NCI-H748 (cell line): ENCODE data around the gene CKAP5.
"Not testable (repeated sequence)": the region's sequence is repeated elsewhere in the genome, so short reads cannot be mapped to it uniquely, and the experiment has no call there.

Experiments
- DNase-seq: peaks from one replicate; lab custom pipeline; 2025; ENCODE audit not compliant: unreplicated experiment; lab: John Stamatoyannopoulos, UW

Gene CKAP5

DNA sequence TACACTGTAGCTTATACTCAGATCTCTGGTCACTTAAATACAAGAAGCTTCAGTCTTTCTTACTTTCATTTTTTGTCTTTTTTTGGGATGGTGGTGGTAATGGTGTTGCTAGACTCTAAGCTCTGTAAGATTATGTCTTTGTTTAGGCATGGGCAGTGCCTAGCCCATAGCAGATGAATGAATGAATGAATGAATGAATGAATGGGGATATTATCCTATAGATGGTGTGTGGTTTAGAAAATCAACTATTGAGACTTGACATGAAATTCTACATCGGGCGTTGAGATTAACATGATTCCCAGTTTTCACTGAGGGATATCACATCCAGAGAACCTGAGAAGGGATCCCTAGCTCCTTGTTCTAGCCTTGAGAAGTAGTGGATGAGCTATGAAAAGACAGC, 9.8 kb upstream of the CKAP5 start:
- no peak for DNase-seq

DNA sequence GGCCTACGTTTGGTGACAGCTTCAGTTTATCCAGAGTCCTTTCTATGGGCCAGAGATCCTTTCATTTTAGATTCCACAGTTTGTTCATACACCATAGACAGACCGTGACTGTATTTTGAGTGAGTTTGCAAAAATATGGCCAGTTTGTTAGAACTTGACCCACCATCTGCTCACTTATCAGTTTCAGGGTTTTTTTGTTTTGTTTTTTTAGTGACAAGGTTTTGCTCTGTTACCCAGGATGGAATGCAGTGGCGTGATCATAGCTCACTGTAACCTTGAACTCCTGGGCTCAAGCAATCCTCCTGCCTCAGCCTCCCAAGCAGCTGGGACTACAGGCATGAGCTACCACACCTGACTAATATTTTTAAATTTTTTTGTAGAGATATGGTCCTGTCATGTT, 9.1 kb upstream of the CKAP5 start:
- DNase-seq, result no peak

DNA sequence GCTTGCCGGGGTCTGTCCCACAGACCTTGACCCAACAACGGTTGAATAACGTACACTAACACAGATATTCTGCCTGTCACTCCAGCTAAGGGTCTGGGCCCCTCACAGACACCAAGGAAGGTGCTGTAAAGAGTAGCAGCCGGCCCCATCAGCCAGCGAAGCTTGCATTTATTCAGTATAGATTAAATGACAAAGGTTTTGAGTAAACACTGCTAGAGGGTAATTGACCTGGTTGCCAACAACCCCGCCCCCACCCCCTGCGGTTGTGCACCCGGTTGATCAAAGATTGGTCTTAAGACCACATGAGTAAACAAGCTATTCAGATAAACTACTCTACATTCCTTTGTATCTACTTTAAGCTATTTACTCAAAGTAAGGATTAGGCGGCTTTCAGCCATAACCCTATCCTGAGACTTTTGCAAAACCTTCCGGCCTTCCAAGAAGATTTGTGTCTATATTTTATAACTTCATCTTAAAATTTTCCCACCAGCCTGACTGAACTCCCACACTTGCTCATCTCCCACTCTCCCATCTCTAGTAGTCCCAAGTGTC, 4.8 kb upstream of the CKAP5 start:
- no peak for DNase-seq

DNA sequence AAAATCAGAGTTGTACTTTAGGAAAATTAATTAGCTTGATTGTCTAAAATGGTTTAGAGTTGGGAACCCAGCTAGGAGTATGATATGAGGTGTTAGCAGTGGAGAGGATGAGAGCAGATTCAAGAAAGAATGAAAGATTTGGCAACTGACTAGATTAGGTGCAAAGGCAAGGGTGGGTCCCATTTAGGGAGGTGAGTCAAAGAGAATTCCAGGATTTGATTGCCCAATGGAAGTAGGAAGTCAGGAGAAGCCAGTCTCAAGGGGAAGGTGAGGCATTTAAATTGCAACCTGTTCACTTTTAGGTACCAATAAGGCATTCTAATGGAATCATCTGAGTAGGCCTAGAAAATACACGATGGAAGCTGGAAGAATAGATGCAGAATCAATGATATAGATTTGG, 3.6 kb upstream of the CKAP5 start:
- DNase-seq, result no peak

DNA sequence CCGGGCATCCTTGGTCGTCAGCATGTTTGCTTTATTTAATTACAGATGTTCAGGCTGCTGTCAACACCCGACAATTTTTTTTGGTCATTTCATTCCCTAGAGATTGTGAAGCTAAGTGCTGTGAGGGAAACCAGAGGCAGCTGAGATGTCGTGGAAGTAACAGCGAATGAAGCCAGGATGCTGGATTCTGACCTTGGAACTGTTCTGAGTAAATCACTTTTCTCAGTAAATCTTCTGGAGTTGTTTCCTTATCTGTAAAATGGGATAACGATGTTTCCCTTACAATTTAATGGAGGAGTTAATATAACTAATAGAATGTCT, 390 bp upstream of the CKAP5 start:
- no peak for DNase-seq

DNA sequence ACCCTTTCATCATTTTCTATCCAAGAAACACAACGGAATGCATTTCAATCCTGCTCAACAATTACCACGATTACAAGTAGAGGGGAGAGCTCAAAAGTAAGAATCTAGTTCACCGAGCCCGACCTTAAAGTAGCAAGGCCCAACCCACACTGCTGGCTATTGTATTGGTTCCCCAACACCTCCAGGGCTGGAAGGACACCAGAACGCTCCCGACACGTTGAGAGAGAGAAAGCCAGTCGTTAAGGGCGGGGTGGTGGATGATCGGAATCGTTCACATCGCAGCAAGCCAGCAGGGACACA, 690 bp downstream of the CKAP5 start:
- DNase-seq, result no peak

DNA sequence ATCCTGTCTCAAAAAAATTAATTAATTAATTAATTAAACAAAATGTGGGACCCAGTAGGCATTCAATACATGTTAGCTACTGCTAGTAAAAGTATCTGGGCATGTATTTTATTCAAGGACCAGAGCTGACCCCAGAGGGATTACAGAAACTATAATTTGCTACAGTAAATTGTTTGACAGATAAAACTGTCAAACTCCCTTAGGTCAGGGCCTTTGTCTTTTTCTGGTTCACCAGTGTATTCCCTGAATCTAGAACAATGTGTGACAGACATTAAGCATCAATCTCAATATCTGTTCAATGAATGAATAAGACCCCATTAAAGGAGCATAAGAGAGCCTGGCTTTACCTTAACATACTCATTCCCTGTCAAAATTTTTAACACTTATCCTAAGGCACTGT, 6.0 kb downstream of the CKAP5 start:
- DNase-seq, result no peak

DNA sequence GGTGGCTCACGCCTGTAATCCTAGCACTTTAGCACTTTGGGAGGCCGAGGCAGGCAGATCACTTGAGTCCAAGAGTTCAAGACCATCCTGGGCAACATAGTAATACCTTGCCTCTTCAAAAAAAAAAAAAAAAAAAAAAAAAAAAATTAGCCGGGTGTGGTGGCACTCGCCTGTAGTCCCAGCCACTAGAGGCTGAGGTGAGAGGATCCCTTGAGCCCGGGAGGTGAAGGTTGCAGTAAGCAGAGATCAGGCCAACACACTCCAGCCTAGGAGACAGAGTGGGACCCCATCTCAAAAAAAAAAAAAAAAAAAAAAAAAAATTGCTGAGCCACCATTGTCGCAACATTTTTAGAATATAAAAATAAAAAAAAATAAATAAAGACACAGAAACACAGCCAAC, 7.6 kb downstream of the CKAP5 start:
- no peak for DNase-seq

DNA sequence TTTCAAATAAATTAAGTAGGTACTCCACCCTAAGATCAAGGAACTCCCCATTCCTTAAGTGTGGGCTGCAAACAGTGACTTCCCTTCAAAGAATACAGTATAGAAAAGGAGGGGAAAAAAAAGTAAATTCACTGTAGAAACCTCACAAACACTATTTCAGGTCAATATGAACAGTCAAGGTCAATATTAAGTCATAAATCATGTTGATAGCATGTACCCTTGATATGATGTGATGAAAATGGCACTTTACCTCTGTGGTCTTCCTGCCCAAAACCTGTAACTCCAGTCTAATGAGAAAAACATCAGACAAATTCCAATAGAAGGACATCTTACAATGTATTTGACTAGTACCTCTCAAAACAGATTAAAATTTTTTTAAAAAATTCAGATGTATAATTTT, 8.2 kb downstream of the CKAP5 start:
- no peak for DNase-seq

DNA sequence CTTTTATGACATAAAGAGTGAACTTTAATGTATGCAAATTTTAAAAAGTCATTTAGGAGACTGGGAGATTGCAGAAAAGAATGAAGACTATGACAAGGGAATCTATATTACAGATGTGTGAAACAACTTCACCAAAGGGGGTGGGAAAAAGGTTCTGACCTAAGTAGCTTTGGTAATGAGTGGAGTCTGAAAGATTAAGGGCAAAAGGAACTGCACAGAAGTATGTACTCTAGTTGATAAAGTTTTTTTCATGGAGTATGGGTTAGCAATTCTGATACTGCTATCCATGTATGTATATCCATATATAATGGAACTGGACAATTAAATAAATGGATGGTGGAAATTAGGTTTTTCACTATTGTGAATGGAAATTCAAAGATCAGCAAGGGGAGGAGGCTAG, 9.2 kb downstream of the CKAP5 start:
- DNase-seq, result no peak

DNA sequence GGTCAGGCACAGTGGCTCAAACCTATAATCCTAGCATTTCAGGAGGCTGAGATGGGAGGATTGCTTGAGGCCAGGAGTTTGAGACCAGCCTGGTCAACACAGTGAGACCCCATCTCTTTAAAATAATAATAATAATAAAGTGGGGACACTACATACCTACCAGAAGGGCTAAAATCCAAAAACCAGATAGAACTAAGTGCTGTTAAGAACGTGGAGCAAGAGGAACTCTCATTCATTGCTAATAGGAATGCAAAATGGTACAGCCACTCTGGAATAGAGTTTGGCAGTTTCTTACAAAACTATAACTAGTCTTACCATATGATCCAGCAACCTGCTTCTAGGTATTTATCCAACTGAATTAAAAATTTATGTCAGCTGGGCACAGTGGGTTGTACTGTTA, 9.6 kb downstream of the CKAP5 start:
- DNase-seq, result no peak

DNA sequence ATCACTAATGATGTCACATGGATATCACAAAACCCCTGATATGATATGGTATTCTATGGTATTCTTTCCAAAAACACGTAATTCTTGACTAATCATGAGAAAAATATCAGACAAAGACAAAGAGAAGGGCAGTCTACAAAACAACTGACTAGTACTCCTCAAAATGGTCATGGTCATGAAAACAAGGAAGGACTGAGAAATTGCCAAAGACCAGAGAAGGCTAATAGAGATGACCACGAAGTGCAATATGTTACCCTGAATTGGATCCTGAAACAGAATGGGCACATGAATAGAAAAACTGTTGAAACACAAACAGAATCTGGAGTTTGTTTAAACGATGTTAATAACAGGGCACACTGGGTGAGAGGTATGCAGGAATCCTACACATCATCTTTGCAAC, 10.2 kb downstream of the CKAP5 start:
- DNase-seq, result no peak

DNA sequence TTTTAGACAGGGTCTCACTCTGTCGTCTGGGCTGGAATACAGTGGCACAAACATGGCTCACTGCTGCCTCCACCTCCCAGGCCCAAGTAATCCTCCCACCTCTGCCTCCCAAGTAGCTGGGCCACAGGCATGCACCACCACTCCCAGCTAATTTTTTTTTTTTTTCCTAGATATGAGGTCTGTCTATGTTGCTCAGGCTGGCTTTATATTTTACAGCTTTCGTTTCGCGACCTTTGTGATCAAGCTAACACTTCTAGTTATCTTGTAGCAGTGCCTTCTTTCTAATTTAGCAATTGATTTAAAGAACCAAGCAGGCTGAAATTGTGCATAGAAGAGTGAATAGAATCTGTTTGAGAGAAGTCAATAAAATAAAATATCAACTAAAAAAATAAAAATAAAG, 11.3 kb downstream of the CKAP5 start:
- DNase-seq, result no peak

DNA sequence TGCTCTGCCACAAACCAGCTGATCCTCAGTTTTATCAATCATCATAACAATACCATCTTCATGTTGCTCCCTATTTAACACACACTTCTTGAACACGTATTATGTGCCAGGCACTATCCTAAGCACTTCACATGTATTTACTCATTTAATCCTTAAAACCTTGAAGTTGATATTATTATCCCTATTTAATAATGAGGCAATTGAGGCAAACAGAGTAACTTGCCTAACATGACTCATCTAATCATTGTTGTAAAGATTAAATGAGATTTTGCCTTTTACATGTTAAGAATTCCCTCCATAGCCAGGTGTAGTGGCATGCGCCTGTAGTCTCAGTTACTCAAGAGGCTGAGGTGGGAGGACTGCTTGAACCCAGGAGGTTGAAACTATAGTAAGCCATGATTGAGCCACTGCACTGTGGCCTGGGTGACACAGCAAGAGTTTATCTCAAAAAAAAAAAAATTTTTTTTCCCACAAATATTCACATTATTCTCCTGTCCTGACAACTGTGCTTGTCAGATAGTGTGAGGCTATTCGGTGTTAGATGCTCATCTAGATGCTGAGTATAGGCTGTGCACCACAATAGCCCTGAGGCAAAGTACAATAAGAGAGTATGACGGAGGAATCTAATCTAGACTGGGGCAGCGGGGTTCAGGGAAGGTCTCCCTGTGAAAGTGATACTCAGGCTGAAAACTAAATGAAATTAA, 13.4 kb downstream of the CKAP5 start:
- no peak for DNase-seq

DNA sequence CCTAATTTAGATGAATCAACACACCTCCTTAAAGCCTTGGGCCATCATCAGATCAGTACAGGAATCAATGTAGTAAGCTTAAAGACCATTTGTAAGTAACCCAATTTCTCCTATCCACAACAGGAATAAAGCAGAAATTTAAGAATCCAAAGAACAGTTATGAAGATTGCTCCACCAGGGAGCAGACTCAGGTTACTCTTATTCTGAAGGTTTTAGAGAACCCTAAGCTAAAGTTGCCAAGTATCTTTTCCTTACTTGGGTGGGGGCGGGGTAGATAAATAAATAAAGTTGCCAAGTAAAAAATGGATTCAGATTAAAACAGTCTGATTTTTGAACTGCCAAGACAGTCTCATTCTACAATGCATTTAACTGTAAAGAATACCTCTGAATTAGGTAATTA, 18.1 kb downstream of the CKAP5 start:
- no peak for DNase-seq

DNA sequence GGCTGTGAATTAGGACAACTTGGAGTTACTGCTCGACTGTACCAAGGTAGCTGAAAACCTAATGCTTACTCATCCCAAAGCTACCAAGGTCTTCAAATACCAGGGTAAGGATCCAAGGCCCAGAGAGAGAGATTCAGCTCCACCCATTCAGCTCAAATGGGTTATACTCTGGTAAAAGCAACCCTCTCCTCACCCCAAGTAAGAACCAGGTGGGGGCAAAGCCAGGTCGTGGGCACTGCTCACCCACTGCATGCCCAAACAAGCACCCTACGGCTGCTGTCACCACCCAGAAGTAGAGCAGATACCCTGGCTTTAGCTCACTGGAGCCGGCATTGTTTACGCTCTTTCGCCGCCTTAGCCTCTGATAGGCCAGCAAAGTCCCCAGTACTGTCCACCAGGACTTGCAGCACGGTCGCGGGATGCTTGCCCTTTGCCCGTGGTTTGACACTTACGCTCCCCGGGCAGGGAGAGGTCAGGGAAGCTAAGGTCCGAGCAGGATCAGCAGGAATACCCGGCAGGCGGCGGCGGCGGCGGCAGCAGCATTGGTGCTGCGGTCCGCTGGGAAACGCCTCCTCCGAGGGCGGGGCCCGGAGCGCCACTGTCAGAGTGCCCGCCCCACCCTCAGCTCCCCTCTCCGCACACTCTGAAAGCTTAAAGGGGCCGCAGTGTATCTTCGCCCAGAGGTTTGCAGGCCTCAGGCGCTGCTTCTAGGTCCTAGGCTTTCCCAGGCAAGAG, 19.6 kb downstream of the CKAP5 start:
- peak; percentile 79 for DNase-seq

DNA sequence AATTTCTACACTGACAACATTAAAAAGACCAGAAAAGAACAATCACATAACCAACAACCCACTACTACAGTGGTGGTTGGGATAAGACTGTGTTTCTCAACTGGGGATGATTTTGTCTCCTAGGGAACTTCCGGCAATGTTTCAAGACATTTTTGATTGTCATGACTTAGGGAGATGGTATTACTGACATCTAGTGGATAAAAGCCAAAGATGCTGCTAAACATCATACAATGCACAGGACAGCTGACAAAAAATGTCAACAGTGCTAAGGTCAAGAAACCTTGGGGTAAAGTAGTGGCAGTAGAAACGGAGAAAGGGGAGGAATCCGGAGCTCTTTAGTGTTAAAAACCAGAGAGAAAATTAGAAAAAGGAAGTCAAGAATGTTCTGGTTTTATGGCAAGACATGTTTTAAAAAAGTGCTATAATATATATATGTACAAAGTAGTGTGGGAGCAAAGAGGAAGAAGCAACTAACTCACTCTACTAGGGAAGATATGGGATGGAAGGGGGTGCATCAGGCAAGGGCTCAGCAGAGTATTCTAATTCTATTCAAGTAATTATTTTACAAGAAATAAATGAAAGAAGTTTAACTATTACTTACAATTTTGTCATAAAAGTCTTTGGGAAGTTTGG, 37.2 kb downstream of the CKAP5 start:
- DNase-seq, result peak; percentile 20

DNA sequence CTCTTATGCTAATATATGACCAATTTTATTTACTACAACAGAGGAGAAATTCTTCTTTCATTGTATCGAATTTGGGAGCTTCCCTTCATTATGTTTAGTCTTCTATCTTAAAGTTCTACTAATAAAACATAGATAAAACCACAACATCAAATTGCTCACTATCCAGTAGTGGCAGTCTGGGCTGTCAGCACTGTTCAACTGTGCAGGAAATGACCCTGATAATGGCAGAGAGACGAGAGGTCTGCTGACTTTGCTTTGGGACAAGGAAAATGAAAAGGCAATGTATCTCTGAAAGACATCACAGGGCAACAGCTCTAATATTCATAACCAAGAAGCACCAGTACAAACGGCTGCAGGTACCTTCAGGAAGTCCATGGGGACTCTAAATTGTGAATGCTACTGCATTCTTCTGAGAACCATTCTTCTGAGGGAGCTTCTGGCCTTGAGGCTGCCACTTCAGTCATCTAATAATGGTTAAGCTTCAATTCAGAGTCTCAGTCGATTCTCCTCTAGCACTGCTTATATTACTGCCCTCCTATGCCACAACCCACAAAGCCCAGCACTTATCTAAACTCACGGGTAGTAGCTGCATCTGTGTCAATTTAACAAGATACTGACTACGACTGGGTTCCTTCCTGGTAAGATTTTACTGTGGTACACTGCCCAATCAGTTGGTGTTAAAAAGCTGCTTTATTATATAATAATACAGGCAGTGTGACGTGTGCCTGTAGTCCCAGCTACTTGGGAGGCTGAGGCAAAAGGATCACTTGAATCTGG, 44.2 kb downstream of the CKAP5 start:
- DNase-seq, result no peak

DNA sequence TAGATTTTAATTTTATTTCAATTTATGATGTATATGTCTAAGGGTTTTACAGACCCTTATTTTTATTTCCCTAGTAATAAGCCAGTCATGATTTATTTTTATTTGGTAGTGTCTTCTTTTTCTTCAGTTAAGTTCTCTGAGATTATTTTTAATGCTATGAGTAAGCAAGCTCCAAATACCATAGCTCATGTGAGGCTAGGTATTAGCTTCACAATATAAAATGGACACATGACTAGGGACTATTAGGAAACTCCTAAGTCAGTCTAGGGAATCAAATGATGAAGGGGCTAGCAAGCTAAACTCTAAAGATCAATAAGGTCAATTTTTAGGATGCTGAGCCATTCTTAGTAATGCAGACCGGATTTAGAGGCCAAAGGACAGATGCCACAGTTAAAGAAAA, 45.9 kb downstream of the CKAP5 start:
- DNase-seq, result no peak

DNA sequence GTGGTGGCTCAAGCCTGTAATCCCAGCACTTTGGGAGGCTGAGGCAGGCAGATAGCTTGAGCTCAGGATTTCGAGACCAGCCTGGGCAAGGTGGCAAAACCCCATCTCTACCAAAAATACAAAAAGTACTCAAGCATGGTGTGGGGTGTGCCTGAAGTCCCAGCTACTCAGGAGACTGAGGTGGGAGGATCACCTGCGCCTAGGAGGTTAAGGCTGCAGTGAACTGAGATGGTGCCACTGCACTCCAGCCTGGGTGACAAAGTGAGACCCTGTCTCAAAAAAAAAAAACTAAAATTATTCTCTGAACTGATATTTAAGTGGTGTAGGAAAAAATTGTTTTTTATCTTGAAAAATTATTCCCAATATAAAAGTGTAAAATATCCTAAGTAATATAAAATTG, 46.4 kb downstream of the CKAP5 start:
- not testable (repeated sequence) for DNase-seq

DNA sequence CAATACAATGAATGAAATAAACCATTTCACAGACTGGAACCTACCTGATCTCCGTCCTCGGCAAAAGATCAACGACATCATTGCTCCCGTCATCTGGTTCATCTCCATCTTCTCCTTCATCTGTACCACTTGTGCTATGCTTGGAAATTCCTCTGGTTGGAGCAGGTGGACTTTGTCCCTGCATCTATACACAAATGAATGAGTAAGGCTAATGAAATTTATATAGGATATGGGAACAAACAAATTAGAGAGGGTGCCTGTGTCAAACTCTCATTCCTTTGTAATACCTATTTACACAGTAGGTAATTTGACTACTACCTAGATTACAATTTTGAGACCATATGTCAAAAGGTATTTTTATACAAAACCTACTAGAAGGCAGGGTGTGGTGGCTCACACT, 67.7 kb downstream of the CKAP5 start:
- no peak for DNase-seq

DNA sequence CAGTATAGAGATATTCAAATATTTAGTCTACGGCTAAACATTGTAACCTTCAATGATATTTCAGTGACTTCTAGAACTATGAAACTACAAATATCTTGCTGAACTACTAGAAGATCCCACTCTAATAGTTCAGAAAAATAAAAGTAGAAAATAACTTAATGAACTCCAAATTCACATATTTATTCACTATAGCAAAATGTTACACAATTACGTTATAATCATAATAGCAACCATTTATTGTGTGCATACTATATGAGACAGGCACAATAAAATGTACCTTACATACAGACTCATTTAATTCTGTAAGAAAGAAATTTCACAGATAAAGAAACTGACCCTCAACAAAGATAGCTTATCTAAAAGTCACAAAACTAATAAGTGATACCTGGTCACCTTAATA, 69.2 kb downstream of the CKAP5 start:
- no peak for DNase-seq
